Dedifferentiated amniotic fluid mesenchymal stem cell (primary cell): ENCODE results near the gene EVA1A.

Experiments used
- DNase-seq: peaks from one replicate; pipeline ENCODE4 v3.0.0-alpha.2; 2016; ENCODE audit errors: extremely low spot score

Gene EVA1A

GRCh38 chr2:75589391-75590105 is 28.8 kb upstream of the EVA1A start:
- peak; percentile 48 for DNase-seq

- peak; percentile 65 for DNase-seq
Measured at GRCh38 chr2:75587954-75588587, 27.3 kb upstream of the EVA1A start.

- no peak for DNase-seq
Measured at GRCh38 chr2:75586971-75587370, 26.2 kb upstream of the EVA1A start.

- no peak for DNase-seq
Measured at GRCh38 chr2:75582840-75583239, 22.1 kb upstream of the EVA1A start.

GRCh38 chr2:75580606-75581005 is 19.9 kb upstream of the EVA1A start:
- no peak for DNase-seq

GRCh38 chr2:75580156-75580555 is 19.4 kb upstream of the EVA1A start:
- no peak for DNase-seq

GRCh38 chr2:75579186-75579585 is 18.4 kb upstream of the EVA1A start:
- DNase-seq, result no peak

- no peak for DNase-seq
Measured at GRCh38 chr2:75577280-75577679, 16.5 kb upstream of the EVA1A start.

- no peak for DNase-seq
Measured at GRCh38 chr2:75574106-75574505, 13.4 kb upstream of the EVA1A start.

- DNase-seq, result no peak
Measured at GRCh38 chr2:75573145-75573878, 12.6 kb upstream of the EVA1A start.

- DNase-seq, result no peak
Measured at GRCh38 chr2:75571730-75572430, 11.1 kb upstream of the EVA1A start.

GRCh38 chr2:75570948-75571729 is 10.4 kb upstream of the EVA1A start:
- no peak for DNase-seq

GRCh38 chr2:75570024-75570947 is 9.5 kb upstream of the EVA1A start:
- no peak for DNase-seq

- no peak for DNase-seq
Measured at GRCh38 chr2:75569546-75569945, 8.8 kb upstream of the EVA1A start.

- no peak for DNase-seq
Measured at GRCh38 chr2:75568174-75568573, 7.4 kb upstream of the EVA1A start.

GRCh38 chr2:75565472-75566462 is 5.0 kb upstream of the EVA1A start:
- no peak for DNase-seq

- no peak for DNase-seq
Measured at GRCh38 chr2:75564713-75565359, 4.1 kb upstream of the EVA1A start.

GRCh38 chr2:75564026-75564688 is 3.4 kb upstream of the EVA1A start:
- DNase-seq, result no peak
